Measurements from ENCODE around the gene CLIC4. TPM values are rescaled to one million over a fixed set of nuclear protein-coding genes. Genes with fewer than 3 reads are reported as not detected.

The CLIC4 gene
- polyA plus RNA-seq, 3 donors: 9.7 to 38.1 (median 24.6) TPM

DNA sequence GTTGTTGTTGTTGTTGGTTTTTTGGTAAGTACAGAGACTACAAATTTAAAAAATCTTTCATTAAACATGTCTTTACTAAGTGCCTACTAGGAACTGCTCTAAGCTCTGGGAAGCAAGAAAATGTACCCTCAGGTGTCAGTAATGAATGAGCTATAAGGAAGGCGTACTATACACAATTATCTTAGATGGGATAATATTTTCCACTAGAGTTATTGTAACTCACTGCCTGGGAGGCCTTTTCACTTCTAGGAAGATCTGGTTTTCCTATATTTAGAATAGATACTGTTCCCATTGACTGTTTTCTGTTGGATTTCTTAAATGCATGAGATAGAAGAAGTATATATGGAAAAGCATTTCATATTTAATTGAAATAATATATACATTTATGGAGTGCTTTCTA, 19.6 kb downstream of the CLIC4 start:
- intact Hi-C loops (cut with micrococcal nuclease): no loop called here
- Histone ChIP-seq H3K27me3 (ENCODE audit: control insufficient read depth in 2 of 2, insufficient read depth in 2 of 2, low read length in 2 of 2) (no peaks in the 10 kb centered on the region), H4K20me1 (ENCODE audit: insufficient read depth, low read length) (peaks cover 14% of the 10 kb centered on the region), H3K27ac (ENCODE audit: low read depth in 1 of 2, low read length in 2 of 2) (no peak overlapping the region), H3K36me3 (replicated peaks in 1 of 2; ENCODE audit: control insufficient read depth in 1 of 2, insufficient read depth in 2 of 2, low read length in 2 of 2) (no peaks in the 10 kb centered on the region), H3K4me3 (replicated peaks in 1 of 3; ENCODE audit: low read depth in 2 of 3, low read length in 3 of 3) (no peak overlapping the region), H3K9me3 (replicated peaks in 1 of 2; ENCODE audit: control insufficient read depth in 1 of 2, insufficient read depth in 1 of 2, low read length in 2 of 2) (no peaks in the 10 kb centered on the region), H3K9ac (ENCODE audit: insufficient read depth, low read length, poor library complexity, severe bottlenecking) (no peak overlapping the region), H3K79me2 (ENCODE audit: insufficient read depth, low read length) (peaks cover 58% of the 10 kb centered on the region), H2AFZ (ENCODE audit: insufficient read depth, low read depth, low read length, poor library complexity, severe bottlenecking) (no peak overlapping the region), H3K4me1 (ENCODE audit: control insufficient read depth in 1 of 2, insufficient read depth in 2 of 2, low read length in 2 of 2) (peaks cover 25 to 37% of the 10 kb centered on the region in 2 donors), H3K4me2 (replicated peaks; ENCODE audit: extremely low read depth, low read length, poor library complexity, severe bottlenecking) (no peak overlapping the region)
- TF ChIP-seq, protein P1, sequence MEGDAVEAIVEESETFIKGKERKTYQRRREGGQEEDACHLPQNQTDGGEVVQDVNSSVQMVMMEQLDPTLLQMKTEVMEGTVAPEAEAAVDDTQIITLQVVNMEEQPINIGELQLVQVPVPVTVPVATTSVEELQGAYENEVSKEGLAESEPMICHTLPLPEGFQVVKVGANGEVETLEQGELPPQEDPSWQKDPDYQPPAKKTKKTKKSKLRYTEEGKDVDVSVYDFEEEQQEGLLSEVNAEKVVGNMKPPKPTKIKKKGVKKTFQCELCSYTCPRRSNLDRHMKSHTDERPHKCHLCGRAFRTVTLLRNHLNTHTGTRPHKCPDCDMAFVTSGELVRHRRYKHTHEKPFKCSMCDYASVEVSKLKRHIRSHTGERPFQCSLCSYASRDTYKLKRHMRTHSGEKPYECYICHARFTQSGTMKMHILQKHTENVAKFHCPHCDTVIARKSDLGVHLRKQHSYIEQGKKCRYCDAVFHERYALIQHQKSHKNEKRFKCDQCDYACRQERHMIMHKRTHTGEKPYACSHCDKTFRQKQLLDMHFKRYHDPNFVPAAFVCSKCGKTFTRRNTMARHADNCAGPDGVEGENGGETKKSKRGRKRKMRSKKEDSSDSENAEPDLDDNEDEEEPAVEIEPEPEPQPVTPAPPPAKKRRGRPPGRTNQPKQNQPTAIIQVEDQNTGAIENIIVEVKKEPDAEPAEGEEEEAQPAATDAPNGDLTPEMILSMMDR (IDR thresholded peaks at IDR 0.05): no peak
- Mint-ChIP-seq H3K36me3 (peaks cover 1 to 2% of the 10 kb centered on the region in 2 donors), H3K4me1 (peaks cover 14% of the 10 kb centered on the region), H3K4me3 (peak overlapping the region in 1 of 2 donors; percentile 62), H3K27me3 (ENCODE audit: low read depth in 3 of 3) (no peaks in the 10 kb centered on the region), H3K27ac (no peak overlapping the region), H3K9me3 (no peaks in the 10 kb centered on the region)
- no CpG with 5 or more reads among the region's 1 CpG for WGBS (ENCODE audit: insufficient coverage)
- DNase-seq: no peak

DNA sequence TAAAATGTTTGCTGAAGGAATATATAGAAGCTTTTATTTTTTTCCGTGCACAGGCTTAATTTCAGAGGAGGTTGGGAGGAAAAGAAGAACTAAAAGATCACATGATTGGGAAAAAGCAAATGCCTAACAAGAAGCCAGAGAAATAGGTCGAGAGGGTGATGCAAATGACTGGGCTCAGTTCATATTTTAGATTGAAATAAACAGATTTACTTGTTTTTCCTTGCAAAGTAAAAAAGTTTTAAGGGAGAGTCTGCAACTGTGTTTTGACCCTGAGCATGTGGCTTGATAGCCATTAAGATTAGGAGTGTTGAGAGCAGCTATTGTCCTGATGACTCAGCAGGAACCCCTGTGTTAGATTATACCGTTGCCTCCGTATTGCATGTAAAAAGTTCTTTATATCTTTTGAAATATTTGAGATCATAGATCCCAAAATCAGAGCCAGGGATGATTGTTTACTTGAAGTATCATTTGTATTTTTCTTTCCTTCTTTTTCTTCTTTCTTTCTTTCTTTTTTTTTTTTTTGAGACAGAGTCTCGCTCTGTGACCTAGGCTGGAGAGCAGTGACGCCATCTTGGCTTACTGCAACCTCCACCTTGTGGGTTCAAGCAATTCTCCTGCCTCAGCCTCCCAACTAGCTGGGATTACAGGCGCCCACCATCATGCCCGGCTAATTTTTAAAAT, 20.2 kb downstream of the CLIC4 start:
- Histone ChIP-seq H2AFZ (ENCODE audit: insufficient read depth, low read depth, low read length, poor library complexity, severe bottlenecking) (no peak overlapping the region), H3K36me3 (replicated peaks in 1 of 2; ENCODE audit: control insufficient read depth in 1 of 2, insufficient read depth in 2 of 2, low read length in 2 of 2) (no peaks in the 10 kb centered on the region), H3K4me2 (replicated peaks; ENCODE audit: extremely low read depth, low read length, poor library complexity, severe bottlenecking) (peak overlapping the region; percentile 34), H3K79me2 (ENCODE audit: insufficient read depth, low read length) (peaks cover 55% of the 10 kb centered on the region), H3K9me3 (replicated peaks in 1 of 2; ENCODE audit: control insufficient read depth in 1 of 2, insufficient read depth in 1 of 2, low read length in 2 of 2) (no peaks in the 10 kb centered on the region), H3K9ac (ENCODE audit: insufficient read depth, low read length, poor library complexity, severe bottlenecking) (no peak overlapping the region), H3K27me3 (ENCODE audit: control insufficient read depth in 2 of 2, insufficient read depth in 2 of 2, low read length in 2 of 2) (no peaks in the 10 kb centered on the region), H3K4me1 (ENCODE audit: control insufficient read depth in 1 of 2, insufficient read depth in 2 of 2, low read length in 2 of 2) (peaks cover 31 to 43% of the 10 kb centered on the region in 2 donors), H3K4me3 (replicated peaks in 1 of 3; ENCODE audit: low read depth in 2 of 3, low read length in 3 of 3) (peak overlapping the region in 2 of 3 experiments; percentile 3 to 34), H4K20me1 (ENCODE audit: insufficient read depth, low read length) (peaks cover 17% of the 10 kb centered on the region), H3K27ac (ENCODE audit: low read depth in 1 of 2, low read length in 2 of 2) (no peak overlapping the region)
- peak overlapping the region in 1 of 7 donors; percentile 5 for H3K27ac Mint-ChIP-seq
- DNase-seq: peak in 1 of 3 donors; percentile 36
- H3K9me3 Mint-ChIP-seq: no peaks in the 10 kb centered on the region
- TF ChIP-seq, protein P1 (IDR thresholded peaks at IDR 0.05): no peak
- H3K4me1 Mint-ChIP-seq: peaks cover 20% of the 10 kb centered on the region
- H3K36me3 Mint-ChIP-seq: peaks cover 0 to 1% of the 10 kb centered on the region in 2 donors
- H3K27me3 Mint-ChIP-seq (ENCODE audit: low read depth in 3 of 3): no peaks in the 10 kb centered on the region
- WGBS (ENCODE audit: insufficient coverage): 0% methylated on average over 1 of the region's 8 CpGs
- intact Hi-C loops (cut with micrococcal nuclease): no loop called here
- H3K4me3 Mint-ChIP-seq: peak overlapping the region; percentile 47 to 62
